NCI-H82 (cell line): Measurements from ENCODE around the gene MED13L.
A peak's percentile ranks its signal among the peaks of the same experiment; 100 is the strongest.

ENCODE experiments used
- DNase-seq: peaks from one replicate; lab custom pipeline; 2025; lab: John Stamatoyannopoulos, UW

The MED13L gene

DNA sequence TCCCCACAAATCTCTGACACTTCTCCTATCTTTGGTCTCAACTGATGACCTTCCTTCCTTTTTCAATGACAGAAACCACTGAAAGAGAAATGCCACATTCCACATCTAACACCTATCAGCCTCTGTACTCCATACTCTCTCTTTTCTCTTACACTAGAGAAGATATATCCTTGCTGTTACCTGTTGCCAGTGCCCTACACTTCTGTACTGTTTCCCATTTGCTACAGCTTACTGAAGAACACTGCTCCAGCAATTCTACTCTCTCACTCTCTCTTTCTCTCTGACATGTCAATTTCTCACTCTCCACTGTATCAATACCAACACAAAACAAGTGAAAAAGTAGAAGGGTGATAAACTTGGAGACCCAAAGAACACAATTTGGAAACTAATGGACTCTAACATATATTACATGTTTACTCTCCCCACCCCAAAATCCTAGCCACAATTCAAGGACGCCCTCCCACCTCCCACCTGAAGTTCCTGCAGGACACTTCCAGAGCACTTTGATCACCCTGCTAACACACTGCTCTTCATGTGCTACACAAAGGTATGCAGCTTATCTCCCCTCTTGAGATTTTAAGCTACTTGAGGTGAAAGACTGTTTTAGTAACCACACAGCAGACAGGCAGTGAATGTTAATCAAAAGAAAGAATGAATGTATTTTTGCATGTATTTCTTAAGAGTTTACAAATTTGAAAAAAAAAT, 95.0 kb downstream of the MED13L start:
- DNase-seq = no peak

DNA sequence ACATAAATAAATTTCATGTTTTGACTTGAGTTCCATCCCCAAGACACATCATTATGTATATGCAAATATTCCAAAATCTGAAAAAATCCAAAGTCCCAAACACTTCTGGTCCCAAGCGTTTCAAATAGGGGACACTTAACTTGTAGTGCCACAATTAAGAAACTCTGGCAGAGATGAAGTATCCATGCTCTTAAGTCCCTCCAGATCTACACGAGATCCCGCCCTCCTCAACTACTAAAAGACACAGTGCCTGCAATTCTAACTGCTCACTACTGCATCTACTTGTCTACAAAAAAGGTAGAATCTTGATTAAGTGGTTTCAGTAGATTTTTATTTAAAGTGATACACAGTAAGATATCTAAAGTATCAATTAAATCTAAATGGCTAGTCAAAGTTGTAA, 97.0 kb downstream of the MED13L start:
- DNase-seq = no peak

DNA sequence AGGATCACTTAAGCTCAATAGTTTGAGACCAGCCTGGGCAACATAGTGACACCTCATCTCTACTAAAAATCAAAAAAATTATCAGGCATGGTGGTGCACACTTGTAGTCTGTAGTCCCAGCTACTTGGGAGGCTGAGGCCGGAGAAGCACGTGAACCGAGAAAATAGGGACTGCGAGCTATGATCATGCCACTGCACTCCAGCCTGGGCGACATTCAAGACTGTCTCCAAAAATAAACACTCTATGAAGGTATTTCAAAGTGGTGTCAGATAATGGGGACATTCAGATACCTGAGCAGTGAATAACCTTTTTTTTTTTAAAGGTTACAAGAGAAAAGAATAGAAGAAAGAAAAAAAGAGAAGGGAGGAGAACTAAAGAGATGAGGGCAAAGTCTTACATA, 98.1 kb downstream of the MED13L start:
- no peak for DNase-seq

DNA sequence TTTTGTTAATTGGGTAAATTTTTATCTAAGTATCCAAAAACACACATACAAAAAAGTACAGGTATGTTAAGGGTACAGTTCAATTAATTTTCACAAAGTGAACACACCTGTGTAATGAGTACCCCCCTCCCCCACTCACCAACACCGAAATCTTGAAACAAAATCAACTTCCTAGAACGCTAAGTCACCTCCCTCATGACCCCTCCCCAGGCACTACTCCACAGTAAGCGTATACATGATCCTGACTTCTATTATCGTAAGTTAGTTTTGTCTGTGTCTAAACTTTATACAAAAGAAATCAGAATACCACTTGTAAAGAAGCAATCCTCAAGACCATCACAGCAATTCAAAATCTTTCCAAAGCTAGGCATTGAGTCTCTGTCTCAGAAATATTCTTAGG, 100.5 kb downstream of the MED13L start:
- DNase-seq = no peak

DNA sequence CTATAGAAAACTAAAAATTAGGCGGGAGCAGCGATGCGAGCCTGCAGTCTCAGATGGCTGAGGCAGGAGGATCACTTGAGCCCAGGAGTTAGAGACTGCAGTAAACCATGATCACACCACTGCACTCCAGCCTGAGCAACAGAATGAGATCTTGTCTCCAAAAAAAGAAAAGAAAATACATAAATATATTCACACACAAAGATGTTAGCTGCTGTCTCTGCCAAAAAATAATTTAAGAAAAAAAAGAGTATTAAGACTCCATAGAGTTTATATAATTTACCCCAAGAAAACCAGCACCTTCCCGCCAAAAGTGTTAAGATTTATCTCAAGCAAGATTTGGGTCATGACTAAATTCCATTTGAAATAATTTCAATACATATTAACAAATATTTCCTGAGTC, 102.6 kb downstream of the MED13L start:
- DNase-seq = no peak

DNA sequence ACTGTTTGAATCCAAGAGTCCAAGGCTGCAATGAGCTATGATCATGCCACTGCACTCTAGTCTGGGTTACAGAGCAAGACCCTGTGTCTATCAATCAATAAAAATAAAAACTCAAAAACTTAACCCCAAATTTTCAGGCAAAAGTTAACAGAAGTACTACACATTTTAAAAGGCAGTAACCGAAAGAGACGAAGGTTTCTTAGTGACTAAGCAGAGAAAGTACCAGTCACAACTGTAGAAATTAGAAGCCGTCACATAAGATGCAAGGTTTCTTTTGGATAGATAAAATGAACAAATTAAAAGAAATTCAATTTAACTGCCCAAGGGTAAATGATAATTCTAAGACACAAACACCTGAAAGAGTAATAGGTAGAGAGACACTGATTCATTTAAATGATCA, 103.5 kb downstream of the MED13L start:
- DNase-seq = no peak

DNA sequence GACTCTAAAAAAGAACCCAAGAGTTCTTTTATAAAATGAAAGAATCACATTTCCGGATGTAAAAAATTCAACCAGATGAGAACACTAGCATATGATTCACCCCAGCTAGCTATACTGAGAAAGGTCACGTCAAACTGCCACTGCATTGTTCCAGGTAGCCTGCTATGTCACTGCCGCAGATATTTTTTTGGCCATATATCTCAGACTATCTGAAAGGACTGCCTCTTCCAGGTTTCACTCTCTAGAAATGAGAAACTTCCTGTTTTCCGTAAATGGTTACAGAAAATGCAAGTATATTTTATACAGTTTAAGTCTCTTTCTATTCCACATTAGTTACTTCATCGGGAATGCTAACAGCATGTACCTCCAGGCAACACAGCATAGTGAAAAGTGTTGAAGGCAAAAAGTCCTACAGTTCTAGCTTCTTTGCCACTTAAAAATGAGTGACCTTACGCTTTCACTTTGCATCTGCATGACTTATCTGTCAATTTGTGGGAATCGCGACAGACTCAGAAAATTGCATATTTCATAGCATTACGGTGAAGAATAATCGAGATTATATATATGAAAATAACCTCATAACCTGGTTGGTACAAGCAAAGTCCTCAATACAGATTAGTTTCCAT, 105.2 kb downstream of the MED13L start:
- peak; percentile 20 for DNase-seq

DNA sequence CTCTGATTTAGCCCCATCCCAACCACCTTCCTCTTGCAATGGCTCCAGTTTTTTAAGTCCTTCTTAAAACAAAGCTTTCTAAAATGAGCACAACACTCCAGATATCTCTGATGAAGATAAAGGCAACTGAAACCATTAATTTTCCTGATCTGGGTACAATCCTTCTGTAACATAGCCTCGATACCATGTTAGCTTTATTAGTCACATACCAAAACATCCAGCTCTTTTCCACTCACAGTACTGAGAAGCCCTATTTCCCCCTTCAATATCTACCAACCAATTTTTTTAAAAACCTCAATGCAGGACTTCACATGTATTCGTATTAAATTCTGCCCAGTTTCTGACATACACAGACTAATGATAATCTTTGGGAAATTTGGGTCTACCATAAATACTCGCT, 105.9 kb downstream of the MED13L start:
- DNase-seq = no peak

DNA sequence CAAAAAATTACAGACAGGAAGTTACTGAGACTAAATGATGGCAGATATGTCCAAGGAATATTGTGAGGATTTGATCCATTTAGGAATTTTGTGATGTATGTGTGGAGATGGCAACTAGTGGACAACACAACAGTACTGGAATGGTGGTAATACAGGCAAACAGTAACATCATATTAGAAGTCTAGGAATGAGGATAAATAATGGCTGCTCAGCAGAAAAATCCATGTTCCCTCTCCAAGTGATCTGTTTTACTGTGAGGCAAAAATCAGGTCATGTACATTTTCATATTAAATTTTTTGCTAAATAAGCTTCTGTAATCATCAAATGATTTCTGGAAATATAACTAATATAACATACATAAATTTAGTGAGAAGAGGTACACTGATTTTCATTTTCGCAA, 108.4 kb downstream of the MED13L start:
- DNase-seq = no peak

DNA sequence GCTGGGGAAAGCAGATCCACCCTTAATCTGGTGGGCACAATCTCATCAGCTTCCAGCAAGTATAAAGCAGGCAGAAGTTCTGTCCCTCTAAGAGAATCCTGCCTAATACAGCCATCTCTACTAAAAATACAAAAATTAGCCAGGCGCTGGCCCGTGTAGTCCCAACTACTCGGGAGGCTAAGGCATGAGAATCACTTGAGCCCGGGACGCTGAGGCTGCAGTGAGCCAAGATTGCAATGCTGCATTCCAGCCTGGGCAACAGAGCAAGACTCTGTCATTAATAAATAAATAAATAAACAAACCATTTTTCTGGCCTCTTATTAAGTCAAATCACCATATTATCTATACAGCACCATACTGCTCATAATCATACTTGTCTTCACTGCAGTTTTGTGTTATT, 111.2 kb downstream of the MED13L start:
- no peak for DNase-seq

DNA sequence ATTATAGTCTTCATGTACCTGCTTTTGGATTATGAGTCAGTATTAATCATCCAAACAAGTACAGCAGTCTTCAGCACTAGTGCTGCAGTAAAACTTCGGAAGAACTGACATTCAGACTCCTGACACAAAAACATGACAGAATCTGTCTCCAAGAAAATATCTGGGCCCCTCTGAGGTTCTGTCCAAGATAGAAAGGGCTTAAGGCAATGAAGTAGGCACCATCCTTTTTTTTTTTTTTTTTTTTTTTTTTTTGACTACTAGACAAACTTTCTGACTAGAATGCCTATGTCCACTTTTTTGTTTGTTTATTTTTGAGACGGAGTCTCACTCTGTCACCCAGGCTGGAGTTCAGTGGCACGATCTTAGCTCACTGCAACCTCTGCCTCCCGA, 112.5 kb downstream of the MED13L start:
- no peak for DNase-seq

DNA sequence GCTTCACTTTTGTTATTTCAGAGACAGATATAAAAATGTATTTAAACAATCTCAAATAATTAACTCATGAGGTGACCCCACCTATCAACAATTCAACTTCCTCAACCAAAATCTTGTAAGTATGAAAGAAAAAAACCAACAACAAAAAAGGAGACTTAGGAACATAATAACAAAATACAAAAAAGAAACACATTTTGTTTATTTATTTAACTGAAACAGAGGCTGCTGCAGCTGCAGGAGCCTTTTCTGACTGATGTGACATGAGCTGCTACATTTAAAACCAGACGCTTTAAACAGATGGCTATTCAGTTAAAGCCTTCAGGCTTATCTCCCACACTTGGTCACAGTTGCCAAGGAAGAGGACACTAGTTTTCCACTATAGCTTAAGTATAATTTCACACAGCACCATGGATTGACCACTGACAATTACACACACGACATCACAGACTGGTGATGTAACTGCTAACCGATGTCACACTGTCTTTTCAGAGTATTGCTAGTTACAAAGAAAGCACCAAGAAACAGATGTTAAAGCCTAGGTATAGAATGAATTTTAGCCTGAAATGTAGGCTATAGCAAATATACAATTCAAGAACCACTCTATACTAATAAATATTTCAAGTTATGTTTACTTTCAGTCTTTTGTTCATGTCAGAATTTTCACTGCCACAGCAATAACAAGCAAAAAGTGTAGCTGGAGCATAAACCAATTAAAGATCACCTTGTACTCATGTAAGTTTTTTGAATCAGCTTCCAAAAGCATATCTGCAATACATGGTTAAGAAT, 113.0 kb downstream of the MED13L start:
- peak; percentile 88 for DNase-seq

DNA sequence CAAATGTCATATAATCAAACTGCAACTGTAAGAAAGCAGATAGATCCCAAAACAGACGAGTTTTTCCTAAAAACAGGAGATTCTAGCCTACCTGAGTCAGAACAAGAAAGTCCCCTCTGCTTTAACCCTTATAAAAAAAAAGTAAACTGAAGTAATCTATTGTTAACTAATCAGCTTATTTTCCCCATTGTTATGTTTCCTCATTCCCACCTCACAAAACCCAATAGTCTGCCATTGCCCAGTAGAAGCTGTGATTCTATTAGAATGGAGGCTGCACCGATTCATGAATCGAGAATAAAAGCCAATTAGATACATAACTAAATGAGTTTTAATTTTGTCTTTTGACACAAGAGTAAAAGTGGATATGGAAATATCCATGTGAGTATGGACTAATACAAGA, 115.4 kb downstream of the MED13L start:
- DNase-seq = peak; percentile 40

DNA sequence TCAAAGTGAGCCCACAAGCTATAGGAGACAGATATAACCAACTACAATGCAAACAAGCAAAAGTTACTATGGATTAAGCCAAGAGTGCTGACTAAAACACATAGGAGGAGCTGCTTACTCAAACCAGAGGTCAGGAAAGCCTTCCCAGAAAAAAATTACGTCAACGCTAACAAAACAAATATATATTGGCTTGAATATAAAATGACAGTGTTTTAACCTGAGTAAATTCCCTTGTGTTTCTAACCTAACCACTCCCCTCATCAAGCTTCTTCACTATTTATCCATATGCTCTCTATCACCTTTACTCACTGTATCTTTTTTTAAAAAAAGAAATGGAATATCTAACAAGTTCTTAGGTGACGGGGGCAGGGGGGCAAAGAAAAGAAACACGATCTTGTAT, 115.9 kb downstream of the MED13L start:
- no peak for DNase-seq

DNA sequence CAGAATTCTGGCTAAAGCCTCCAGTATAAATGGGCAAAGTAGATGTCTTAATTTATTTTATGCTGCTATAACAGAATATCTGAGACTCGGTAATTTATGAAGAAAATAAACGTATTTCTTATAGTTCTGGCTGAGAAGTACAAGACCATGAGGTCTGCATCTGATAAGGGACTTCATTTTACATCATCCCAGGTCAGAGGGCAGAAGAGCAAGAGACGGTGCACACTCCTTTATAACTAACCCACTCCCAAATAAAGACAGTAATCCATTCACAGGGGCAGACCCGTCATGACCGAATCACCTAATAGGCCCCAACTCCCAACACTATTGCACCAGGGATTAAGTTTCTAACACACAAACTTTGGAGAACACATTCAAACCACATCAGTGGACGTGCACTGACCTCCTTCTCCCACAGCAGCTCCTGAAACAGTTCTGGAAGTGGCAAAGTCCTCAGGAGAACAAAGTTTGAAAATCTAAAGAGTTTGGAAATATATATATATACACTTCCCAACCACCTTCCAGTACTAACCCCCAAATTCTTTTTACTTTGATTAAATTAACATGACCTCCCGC, 116.5 kb downstream of the MED13L start:
- DNase-seq = no peak

DNA sequence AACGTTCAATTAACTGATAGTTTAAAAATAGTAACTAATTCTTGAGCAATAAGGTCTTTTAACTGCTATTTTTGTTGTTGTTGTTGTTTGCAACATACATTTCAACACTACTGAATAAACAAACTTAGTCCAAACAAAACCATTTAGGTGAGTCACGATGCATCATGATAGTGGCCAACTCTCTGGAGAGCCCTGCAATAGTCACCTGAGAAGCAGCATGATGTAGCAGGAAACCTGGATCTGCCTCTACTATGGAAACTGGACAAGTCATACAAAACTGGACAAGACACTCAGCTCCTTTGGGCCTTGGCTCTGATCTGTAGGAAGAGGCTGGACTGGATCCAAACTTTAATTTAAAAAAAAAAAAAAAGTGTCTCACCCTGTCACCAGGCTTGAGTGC, 117.3 kb downstream of the MED13L start:
- DNase-seq = no peak

DNA sequence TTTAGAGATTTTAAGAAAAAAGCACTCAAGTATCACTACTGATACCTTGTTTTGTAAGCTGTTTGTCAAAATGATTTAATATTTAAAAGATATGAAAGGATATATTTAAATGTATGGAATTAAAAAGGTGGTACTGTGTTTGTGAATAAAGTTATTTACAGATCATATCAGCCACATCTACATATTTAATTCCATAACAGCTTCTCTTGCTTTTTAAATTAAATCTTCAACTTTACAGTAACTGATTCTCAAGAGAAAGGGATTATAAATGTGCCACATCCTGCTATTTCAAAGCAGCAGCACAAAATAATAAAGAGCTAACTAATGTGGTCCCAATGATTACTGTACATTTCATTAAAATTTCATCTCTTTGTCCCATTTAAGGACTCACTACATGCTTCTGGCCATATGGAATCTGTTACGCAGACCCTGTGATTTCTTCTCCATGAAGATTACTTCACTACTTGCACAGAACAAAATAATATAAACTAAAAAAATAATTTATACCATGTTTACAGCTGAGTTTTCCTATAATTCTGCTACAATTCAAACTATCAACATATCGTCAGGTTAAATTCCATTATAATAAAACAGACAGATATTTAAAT, 117.8 kb downstream of the MED13L start:
- no peak for DNase-seq

DNA sequence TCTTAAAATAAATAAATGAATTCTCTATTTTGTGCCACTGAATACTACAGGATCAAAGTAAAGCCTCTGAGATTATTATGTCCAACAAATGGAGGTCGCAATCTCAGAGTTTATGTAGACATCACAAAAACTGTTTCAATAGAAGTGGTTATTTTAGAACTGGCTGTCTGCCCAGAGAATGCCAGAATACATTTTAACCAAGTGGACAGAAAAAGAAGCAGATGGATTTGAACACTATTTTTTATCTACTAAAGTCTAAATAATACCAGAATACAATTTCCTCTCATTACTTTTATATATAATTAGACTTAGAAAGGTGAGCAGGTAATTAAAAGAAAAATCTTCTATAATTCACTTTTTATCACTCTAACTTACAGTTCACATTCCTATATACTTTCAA, 118.3 kb downstream of the MED13L start:
- DNase-seq = no peak

DNA sequence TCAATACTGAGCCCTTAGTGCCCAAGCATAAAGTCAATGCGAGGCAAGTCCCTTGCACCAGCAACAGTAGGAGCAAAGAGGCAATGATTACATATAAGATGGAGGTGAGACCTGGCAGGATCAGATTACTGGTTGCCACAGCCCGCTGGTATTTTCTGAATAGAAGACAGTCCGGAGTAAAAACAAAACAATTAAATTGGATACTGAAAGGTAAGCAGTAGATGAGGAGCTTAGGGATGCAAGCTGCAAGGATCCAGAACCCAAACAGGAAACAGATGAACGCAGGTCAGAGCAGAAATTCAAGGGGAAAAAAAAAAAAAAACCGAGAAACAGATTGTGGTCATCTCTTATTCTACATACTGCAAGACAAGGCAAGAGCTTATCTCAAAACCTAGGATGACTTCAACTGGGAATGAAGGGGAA, 119.6 kb downstream of the MED13L start:
- peak; percentile 67 for DNase-seq

DNA sequence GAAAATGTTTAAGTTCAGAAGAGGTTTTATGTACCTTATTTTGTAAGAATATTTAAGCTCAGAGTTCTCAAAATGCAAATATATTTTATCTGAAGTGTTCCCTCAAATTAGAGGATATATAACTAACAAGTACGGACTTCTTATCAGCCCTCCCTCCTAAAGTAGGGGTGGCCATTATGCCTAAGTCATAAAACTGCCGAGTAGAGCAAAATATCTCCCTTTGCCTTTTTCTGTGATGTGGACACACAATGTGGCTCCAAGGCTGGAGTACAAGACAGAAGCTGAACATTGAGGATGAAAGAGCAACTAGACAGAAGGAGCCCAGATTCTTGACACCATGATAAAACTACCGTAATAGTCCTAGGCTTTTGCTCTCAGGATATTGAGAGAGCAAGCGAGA, 120.9 kb downstream of the MED13L start:
- no peak for DNase-seq

DNA sequence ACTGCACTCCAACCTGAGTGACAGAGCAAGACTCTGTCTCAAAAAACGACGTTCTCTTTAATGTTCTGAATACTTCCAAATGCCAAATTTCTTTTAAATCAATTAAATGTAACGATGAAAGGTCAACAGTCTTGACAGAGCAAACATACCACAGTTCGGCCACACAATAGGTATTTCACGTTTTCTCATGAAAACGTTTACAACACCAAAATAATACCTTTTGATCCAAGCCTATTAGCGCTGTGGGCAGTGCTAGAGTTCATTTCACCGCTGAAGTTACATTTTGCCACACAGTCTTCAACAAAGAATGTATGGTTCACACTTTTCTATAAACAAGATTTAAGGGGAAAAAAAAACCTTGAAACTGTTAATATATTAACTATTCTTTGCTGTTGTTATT, 122.1 kb downstream of the MED13L start:
- no peak for DNase-seq

DNA sequence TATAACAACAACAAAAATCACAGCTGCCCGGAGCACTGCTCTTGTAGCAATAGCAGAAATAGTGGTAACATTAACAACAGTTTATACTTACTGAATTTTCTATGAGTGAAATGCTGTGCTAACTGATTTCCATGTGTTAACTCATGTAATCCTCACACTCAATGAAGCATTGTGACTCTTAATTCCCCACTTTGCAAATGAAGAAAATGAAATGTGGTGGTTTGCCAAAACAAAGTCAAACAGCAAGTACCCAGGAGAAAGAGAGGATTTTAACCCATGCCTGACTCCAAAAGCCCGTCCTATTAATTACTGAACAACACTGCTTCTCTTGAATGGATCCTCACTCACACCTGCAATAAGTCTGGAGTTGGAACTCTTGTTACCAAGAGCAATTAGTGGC, 123.5 kb downstream of the MED13L start:
- no peak for DNase-seq

DNA sequence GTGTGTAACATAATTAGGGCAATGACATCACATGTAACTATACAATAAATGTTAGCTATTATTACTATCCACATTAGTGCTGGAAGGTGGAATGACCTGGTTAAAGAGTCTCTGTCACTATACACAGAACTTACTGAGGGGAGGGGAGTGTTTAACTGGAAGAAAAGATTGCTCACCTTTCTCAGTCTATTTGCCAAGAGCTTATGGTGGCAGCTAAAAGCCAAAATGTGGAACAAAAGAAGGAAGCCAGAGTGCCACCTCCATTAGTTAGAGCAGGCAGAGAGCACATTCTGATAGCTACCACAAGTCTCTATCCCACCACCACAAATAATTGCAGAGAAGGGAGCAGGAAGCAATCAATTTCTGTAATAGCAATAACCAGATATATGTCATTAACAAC, 124.4 kb downstream of the MED13L start:
- DNase-seq = no peak
